Astrocyte (in vitro differentiated cells and primary cell): Measurements from ENCODE around the gene IL36G.

Source experiments
- EZH2 ChIP-seq: IDR thresholded peaks from 2 replicates; pipeline ENCODE4 v1.6.1; 2012; ENCODE audit warnings: mild to moderate bottlenecking, low read length, inconsistent platforms; ENCODE audit not compliant: insufficient read depth
- TF ChIP-seq, protein P1 (sequence below): IDR thresholded peaks from 2 replicates; pipeline ENCODE4 v1.5.1; 2011; ENCODE audit warnings: low read depth, mild to moderate bottlenecking, inconsistent platforms, low read length, moderate library complexity; ENCODE audit not compliant: insufficient read depth

GRCh38 chr2:112977559-112978056 lies at the start of gene IL36G:
- TF ChIP-seq, protein P1, sequence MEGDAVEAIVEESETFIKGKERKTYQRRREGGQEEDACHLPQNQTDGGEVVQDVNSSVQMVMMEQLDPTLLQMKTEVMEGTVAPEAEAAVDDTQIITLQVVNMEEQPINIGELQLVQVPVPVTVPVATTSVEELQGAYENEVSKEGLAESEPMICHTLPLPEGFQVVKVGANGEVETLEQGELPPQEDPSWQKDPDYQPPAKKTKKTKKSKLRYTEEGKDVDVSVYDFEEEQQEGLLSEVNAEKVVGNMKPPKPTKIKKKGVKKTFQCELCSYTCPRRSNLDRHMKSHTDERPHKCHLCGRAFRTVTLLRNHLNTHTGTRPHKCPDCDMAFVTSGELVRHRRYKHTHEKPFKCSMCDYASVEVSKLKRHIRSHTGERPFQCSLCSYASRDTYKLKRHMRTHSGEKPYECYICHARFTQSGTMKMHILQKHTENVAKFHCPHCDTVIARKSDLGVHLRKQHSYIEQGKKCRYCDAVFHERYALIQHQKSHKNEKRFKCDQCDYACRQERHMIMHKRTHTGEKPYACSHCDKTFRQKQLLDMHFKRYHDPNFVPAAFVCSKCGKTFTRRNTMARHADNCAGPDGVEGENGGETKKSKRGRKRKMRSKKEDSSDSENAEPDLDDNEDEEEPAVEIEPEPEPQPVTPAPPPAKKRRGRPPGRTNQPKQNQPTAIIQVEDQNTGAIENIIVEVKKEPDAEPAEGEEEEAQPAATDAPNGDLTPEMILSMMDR: no peak
- no peak for TF ChIP-seq EZH2
